HepG2 (cell line): ENCODE data around the gene DCDC2. TPM values are rescaled to one million over a fixed set of nuclear protein-coding genes. Genes with fewer than 3 reads are reported as not detected.

Experiments used
- ARID2 ChIP-seq: sonication (generic); formaldehyde crosslinking; IDR thresholded peaks from 2 replicates; pipeline ENCODE4 v1.8.1; 2022; ENCODE audit warnings: mild to moderate bottlenecking, missing genetic modification reagents, borderline replicate concordance
- DBP ChIP-seq: sonication (generic); formaldehyde crosslinking; IDR thresholded peaks from 2 replicates; pipeline ENCODE4 v1.4.0; 2020; ENCODE audit warnings: missing genetic modification reagents; ENCODE audit errors: not compliant biosample characterization
- ETS1 ChIP-seq: sonication (generic); formaldehyde crosslinking; IDR thresholded peaks from 2 replicates; pipeline ENCODE4 v1.4.0; 2020; ENCODE audit warnings: missing genetic modification reagents
- GFI1 ChIP-seq: sonication (generic); formaldehyde crosslinking; IDR thresholded peaks from 2 replicates; pipeline ENCODE4 v1.5.0; 2020; ENCODE audit warnings: missing genetic modification reagents, mild to moderate bottlenecking, borderline replicate concordance
- HMGXB3 ChIP-seq: sonication (generic); formaldehyde crosslinking; IDR thresholded peaks from 2 replicates; pipeline ENCODE4 v1.4.0; 2020; ENCODE audit warnings: missing genetic modification reagents, borderline replicate concordance
- MED13 ChIP-seq: sonication (generic); formaldehyde crosslinking; IDR thresholded peaks from 2 replicates; pipeline ENCODE4 v1.5.0; 2020; ENCODE audit warnings: missing genetic modification reagents
- MYNN ChIP-seq: sonication (generic); formaldehyde crosslinking; IDR thresholded peaks from 2 replicates; pipeline ENCODE4 v1.4.0; 2020; ENCODE audit warnings: mild to moderate bottlenecking, low read depth, missing genetic modification reagents
- NBN ChIP-seq: fragments of 450-650 bp; conservative IDR thresholded peaks from 2 replicates; pipeline ENCODE4 v1.6.1; 2017
- NPAS2 ChIP-seq: sonication (generic); formaldehyde crosslinking; IDR thresholded peaks from 2 replicates; pipeline ENCODE4 v1.8.0; 2022; ENCODE audit warnings: mild to moderate bottlenecking, missing genetic modification reagents, borderline replicate concordance
- POGZ ChIP-seq: sonication (generic); formaldehyde crosslinking; IDR thresholded peaks from 2 replicates; pipeline ENCODE4 v1.4.0; 2020; ENCODE audit warnings: mild to moderate bottlenecking, missing genetic modification reagents
- RARG ChIP-seq: sonication (generic); formaldehyde crosslinking; IDR thresholded peaks from 2 replicates; pipeline ENCODE4 v1.4.0; 2020; ENCODE audit warnings: low read depth, mild to moderate bottlenecking, missing genetic modification reagents
- RORA ChIP-seq: sonication (generic); formaldehyde crosslinking; IDR thresholded peaks from 2 replicates; pipeline ENCODE4 v1.5.0; 2020; ENCODE audit warnings: mild to moderate bottlenecking, missing genetic modification reagents, moderate library complexity
- SOX6 ChIP-seq, 2 experiments: fragments of 450-650 bp in 1 of 2; sonication (generic) in 1 of 2; formaldehyde crosslinking in 1 of 2; IDR thresholded peaks; 2 replicates each; pipeline versions ENCODE4 v1.4.0 to v1.6.1; 2017 to 2020; ENCODE audit warnings: antibody characterized with exemption in 1 of 2, mild to moderate bottlenecking in 1 of 2, missing genetic modification reagents in 1 of 2
- STAT5B ChIP-seq: sonication (generic); formaldehyde crosslinking; IDR thresholded peaks from 2 replicates; pipeline ENCODE4 v1.4.0; 2020; ENCODE audit warnings: missing genetic modification reagents
- ZNF281 ChIP-seq: sonication (generic); formaldehyde crosslinking; IDR thresholded peaks from 2 replicates; pipeline ENCODE4 v1.4.0; 2020; ENCODE audit warnings: missing genetic modification reagents, borderline replicate concordance
- ZNF484 ChIP-seq: sonication (generic); formaldehyde crosslinking; IDR thresholded peaks from 2 replicates; pipeline ENCODE4 v1.5.1; 2020; ENCODE audit warnings: mild to moderate bottlenecking, low read depth, missing genetic modification reagents, borderline replicate concordance
- ZNF503 ChIP-seq: sonication (generic); formaldehyde crosslinking; IDR thresholded peaks from 2 replicates; pipeline ENCODE4 v1.4.0; 2020; ENCODE audit warnings: missing genetic modification reagents
- polyA plus RNA-seq, 8 experiments: library from polyadenylated mRNA; depleted of rRNA in 3 of 8; stranded (reverse) in 7 of 8; unstranded in 1 of 8; fragments of >200 nt; fragmentation: Illumina TruSeq in 4 of 8; extraction: Trizol in 4 of 8; gene quantifications; 2 replicates each; pipeline versions ENCODE4 v1.2.1 to v1.2.3, GENCODE V29; 2011 to 2016; ENCODE audit warnings: low read depth in 4 of 8, missing spikeins in 1 of 8, mixed read lengths in 1 of 8; ENCODE audit not compliant: insufficient read depth in 1 of 8
- total RNA-seq, 5 experiments: library from RNA; depleted of rRNA; stranded (reverse); fragments of >200 nt; fragmentation: Illumina TruSeq; extraction: Trizol; gene quantifications; 2 replicates each; pipeline ENCODE4 v1.2.3, GENCODE V29; 2016; ENCODE audit warnings: low read depth in 1 of 5

The DCDC2 gene
- total and polyA plus RNA-seq, 2 of the 13 experiments (the other 11 are each of a cell fraction or from before 2014, with no cell fraction given), result 9.0 to 36.2 TPM

- peak; percentile 38; the same call in 1 of the 2 replicates for TF ChIP-seq ETS1 (CRISPR knock-in tag)
- peak; percentile 95 for TF ChIP-seq HMGXB3 (CRISPR knock-in tag)
- 0 out of 2 replicates have a peak, but pooled peaks have one; percentile 30 for TF ChIP-seq NPAS2
- peak; percentile 69 for TF ChIP-seq ZNF503 (CRISPR knock-in tag)
- peak; percentile 95; the same call in 1 of the 2 replicates for TF ChIP-seq RARG (CRISPR knock-in tag)
- TF ChIP-seq POGZ (CRISPR knock-in tag), result peak; percentile 37; the same call in 1 of the 2 replicates
- TF ChIP-seq NBN, result no peak
- TF ChIP-seq SOX6 (IDR thresholded peaks at IDR 0.05), result no peak
- TF ChIP-seq SOX6 (CRISPR knock-in tag; IDR thresholded peaks at IDR 0.05), result peak; percentile 44; the same call in 1 of the 2 replicates
- TF ChIP-seq STAT5B (CRISPR knock-in tag), result 0 out of 2 replicates have a peak, but pooled peaks have one; percentile 73
- no peak for TF ChIP-seq RORA (CRISPR knock-in tag)
- TF ChIP-seq GFI1 (CRISPR knock-in tag), result no peak
- peak; percentile 74; the same call in 1 of the 2 replicates for TF ChIP-seq MED13 (CRISPR knock-in tag)
- peak; percentile 47; the same call in 1 of the 2 replicates for TF ChIP-seq ZNF281 (CRISPR knock-in tag)
- TF ChIP-seq MYNN (CRISPR knock-in tag), result peak; percentile 93; the same call in 1 of the 2 replicates
- TF ChIP-seq ZNF484, result no peak
- TF ChIP-seq ARID2 (CRISPR knock-in tag), result peak; percentile 94; the same call in 1 of the 2 replicates
- TF ChIP-seq DBP, result peak; percentile 81
Measured at GRCh38 chr6:24126586-24127192, 231.2 kb downstream of the DCDC2 start (continued).
